NCI-H2196 treated with DMSO at 0.1 percent for 48 hours (cell line): ENCODE results near the gene GLYAT.
"Not testable (repeated sequence)": the region's sequence is repeated elsewhere in the genome, so short reads cannot be mapped to it uniquely, and the experiment has no call there.

Source experiments
- DNase-seq: peaks from one replicate; lab custom pipeline; 2025; ENCODE audit not compliant: unreplicated experiment; lab: John Stamatoyannopoulos, UW

The GLYAT gene

DNA sequence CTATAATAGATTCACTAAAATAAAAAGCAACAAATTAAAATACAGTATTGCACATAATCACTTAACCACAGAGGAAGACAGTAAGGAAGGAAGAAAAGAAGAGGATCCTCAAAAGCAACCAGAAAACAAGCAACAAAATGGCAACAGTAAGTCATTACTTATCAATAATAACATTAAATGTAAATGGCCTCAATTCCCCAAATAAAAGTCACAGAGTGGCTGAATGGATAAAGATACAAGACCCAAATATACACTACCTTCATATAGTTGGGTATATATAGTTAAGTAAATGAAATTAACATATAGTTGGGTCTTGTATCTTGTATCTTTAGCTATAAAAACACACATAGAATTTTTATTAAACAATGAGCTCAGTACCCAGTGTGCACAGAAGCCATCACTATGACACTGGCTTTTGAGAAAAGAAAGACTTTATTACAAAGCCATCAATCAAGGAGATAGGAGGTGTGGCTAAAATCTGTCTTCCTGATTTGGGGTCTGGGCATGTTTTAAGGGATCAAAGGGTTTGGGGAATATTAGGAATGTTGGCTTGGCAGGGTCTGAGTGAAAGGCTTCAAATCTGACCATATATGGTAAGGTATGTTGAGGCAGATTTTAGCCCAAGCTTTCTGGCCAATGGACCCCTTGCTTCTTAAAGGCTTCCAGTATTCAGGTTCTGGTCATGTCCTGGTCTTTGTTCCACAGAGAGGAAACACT lies 13.4 kb upstream of the GLYAT start:
- DNase-seq = no peak

DNA sequence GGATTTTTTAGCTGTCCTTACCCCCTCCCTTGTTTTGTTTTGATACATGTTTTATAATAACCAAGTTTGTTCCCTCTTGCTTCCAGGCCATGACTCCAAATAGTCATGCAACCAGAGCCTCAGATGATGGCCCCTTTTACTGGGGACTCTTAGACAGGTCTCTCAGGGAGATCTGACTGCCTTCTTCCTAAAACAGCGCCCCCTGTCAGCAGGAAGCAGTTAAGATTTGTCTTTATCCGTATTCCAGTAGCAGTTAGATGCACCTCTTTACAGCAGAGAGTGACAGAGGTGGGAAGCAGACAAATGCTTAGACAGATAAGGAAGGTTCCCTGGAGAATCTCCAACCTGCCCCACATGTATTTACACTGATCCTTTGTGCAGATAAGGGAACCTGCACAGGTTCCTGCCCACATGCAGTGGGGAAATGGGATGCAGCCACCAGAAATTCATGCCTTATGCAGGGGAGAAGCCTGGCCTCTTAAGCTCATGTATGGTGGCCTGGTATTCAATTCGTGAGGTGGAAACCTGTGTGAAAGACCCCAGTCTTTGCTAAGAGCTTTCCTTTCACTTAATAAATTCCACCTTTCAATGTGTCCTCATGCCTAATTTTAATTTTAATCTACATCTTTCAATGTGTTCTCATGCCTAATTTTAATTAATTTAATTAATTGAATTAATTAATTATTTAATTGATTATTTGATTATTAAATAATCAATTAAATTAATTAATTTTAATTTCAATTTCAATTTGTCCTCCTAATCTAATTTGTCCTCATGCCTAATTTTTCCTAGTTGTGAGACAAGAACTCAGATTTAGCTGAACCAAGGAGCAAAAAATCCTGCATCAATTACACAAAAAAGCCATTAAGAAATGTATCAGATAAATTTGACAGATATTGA lies 11.5 kb upstream of the GLYAT start:
- DNase-seq = no peak

DNA sequence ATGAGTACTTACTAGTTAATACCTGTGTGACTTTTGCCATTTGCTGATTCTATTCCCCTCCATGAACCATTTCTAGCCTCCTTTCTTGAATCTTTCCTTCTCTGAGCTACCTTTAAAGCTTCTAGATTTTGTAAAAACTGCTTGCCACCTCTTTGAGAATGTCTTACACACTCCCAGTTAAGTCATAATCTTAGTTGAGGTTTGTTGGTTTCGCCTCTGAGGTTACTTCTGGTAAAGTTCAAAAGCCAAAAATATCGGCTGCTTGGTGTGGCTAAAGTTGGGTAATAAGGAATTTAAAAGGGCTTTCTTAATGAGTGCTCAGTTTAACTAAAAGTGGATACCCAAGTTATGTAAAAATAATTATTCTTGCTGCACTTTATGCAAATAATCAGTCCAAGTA lies 10.4 kb upstream of the GLYAT start:
- DNase-seq = no peak

DNA sequence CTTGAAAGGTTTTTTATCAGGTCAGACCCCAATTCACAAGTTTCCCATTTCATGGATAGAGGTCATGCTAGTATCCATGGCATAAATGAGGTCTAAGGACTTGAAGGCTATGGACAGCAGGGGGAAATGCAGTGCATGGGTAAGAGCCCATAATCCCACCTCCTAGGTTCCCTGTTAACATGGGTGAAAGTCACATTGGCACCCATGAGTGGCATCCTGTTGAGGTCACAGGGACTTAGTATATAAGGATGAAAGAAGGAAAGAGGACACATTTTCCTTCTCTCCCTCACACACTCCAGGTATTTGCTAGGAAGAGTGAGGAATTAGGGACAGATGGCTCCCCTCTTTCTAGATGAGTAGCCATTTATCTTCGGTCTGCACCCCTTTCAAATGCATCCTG lies 9.4 kb upstream of the GLYAT start:
- DNase-seq = no peak

DNA sequence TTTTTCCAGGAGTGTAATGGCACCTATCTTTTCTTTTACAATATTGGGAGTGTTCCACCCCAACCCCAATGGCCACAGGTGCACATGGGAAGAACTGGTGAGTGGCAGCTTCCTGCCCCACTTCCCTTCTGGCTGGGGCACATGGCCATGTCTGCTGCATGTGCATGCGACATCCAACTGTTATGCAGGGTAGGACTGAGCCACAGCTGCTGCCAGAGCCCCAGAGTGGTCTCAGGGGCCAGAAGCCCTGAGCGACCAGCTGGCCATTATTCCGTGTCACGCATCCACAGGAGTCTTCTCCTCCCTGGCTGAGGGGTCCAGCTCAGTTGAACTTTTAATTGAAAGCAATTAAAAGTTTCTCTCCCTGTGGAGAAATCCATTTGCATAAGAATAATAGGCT lies 8.7 kb upstream of the GLYAT start:
- no peak for DNase-seq

DNA sequence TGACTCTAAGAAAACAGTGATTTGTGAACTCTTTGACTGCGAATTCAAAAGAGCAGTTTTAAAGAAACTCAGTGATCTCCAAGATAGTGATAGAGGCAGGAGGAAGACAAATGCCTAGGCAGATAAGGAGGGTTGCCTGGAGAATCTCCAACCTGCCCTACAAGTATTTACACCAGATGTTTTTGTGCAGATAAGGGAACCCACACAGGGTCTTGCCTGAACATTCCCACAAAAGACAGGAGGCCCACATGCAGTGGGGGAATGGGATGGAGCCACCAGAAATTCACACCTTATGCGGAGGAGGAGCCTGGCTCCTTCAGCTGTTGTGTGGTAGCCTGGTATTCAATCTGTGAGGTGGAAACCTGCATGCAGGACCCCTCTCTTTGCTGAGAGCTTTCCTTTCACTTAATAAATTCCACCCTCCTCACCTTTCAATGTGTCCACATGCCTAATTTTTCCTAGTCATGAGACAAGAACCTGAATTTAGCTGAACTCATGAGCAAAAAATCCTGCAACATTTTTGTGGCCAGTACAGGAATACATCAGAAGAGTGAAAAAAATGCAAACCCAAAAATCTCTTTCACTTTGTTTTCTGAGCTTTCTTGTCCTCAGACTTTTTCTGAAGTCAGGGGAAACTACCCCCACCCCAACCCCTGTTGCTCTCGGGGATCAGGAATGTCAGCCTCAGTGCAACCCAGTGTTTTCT lies 8.1 kb upstream of the GLYAT start:
- DNase-seq = no peak

DNA sequence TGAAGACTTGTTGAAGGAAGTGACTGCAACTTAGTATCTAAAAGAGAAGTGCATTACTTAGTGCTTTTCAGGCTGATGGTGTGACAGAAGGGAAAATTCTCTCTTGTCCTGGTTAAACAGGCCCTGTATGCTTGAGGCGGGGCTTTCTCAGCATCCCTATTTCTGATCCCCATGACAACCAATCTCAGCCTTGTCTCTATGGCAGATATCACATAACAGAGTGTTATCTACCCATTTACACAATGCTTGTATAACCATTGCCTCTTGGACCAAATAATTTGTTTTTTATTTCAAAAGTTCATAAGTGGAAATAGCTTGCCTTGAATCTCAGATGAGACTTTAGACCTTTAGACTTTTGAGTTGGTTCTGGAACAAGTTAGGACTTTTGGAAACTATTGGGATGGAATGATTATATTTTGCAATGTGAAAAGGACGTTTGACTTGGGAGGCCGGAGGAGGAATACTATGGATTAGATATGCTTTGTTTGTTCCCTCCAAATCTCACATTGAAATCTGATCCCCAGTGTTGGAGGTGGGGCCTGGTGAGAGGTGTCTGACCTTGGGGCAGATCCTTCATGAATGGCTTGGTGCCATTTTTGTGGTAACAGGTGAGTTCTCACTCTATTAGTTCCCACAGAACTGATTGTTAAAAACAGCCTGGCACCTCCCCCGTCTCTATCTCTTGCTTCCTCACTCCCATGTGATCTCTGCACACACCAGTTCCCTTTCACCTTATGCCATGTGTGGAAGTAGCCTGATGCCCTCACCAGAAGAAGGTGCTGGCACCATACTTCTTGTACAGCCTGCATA lies 3.1 kb upstream of the GLYAT start:
- DNase-seq = no peak

DNA sequence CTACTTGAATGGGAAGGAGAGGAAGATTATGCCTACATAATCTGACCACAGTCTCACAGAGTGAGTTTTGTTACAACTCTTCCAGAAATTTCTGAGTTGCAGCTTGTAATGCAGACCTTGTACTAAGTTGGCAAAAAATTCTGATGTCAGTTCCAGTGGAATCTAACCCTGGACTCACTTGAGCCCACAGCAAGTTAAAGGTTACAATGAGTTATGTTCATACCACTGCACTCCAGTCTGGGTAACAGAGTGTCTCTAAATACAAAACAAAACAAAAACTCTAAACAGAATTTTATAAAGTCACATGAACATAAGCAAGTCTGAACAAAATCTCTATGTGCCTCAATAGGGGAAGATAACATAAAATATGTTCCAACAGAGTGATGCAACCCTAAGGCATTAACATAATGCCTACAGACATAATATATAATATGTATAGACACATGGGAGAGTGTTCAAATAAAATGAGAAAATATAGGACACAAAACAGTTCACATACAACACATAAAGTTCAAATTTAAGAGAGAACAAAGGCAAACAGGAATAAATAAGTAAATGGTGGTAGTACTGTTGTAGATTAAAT lies 1.1 kb downstream of the GLYAT start:
- DNase-seq = no peak

DNA sequence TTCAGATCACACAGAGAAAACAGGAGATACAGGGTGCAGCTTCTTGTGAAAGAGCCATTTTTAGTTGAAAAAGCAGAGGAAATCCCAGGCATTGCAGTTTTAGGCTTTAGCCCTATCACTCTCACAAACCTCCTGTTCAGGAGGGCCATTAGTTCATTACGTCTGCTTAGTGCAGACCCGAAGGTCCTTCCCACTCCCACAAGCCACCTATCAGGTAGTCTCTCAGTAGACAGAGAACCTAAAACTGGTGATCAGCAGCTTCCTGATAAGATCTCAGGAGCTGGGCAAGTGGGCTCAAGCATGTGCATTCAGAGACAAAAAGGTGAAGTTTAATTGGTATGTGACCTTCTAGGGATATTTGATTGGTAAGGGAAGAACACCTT lies 4.3 kb downstream of the GLYAT start:
- no peak for DNase-seq

DNA sequence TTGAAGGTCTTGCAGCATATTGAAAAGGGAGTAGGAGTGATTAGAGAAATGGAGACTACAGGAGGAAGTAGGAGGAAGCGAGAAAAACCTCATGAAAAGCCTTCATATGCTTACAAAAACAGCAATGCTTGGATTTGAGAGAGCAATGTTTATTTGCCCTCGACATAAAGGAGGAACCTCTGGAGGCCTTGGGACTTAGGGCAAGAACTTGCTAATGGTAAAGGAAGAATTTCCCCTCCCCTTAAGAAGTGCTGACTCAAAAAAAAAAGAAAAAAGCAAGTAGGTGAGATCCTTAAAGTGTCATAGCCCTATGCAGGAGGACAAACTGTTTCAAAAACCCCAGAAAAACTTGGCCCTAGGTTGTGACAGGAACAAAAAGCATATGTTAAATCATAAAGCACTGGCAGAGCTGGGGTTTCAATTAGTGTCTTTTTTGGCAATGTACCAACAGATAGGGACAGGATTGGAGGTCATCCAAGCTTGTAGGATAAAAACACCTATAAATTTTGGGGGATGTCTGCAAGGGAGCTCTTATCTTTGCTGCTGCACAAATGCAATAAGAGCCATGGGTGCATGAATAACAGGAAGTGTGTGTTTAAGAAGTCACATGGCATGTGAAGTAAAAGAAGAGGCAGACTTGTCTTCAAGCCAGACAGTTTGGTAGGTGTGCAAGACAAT lies 4.9 kb downstream of the GLYAT start:
- no peak for DNase-seq

DNA sequence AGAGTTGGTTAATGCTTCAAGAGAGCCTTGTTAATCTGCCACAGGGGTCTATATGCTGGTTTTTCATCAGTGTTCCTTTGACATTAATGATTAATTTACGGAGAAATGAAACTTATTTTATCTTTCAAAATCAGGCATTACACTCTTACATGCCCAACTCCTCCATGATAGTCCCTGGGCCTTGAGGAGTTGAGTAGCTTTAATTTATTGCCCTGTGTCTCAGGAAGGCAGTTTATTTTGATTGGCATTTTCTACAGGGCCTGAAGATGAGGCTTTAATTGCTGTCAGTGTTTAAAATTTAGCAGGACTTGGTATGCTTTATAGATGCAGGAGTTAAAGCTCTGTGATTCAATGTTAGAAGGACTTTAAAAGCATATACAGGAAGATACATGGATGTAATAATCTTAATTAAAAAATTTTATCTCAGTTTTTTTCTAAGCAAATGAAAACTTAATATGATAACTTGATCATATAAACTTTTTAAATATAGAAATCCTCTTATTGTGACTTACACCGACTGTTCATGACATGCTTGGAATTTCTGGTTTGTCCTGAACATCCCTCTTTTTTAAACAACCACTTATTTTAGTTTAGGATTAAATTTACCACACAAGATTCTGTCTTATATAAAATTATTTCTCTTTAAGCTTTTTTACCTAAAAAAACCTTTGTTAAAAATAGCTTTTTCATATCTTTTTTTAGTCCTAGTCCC lies 12.2 kb downstream of the GLYAT start:
- DNase-seq = no peak

DNA sequence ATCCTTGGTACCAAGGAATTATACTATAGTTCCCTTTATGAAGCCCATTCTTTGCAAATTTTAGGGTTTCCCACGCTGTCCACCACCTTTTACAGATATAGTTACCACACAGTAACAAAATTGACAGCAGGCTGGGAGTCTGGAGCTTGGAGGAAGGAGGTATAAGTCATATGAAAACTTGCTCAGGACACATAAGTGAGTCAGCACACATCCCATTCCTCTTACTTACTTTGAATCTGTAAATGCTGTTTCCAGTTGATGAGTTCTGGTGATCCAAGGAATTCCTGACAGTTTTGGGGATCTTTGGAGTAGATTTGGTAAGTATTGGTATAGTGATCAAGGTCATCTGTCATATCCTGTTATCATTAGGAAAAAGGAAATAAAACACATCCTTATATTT lies 19.2 kb downstream of the GLYAT start:
- DNase-seq = no peak

DNA sequence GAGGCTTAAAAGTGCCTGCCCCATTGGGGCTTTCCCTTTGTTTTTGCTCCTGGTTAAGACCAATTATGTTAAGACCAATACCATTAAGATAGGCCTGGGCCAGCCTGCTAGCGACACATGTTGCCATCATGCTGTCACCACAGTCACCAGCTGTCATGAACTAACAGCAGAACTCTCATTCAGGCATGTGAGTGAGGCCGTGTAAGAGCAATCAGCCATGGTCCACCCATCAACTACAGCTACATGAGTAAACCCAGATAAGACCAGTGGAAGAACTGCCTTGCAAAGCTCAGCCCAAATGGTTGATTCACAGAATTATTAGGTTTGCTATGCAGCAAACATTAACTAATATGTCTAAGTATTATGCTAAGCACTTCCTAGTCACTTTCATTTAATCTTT lies 19.9 kb downstream of the GLYAT start:
- DNase-seq = no peak

DNA sequence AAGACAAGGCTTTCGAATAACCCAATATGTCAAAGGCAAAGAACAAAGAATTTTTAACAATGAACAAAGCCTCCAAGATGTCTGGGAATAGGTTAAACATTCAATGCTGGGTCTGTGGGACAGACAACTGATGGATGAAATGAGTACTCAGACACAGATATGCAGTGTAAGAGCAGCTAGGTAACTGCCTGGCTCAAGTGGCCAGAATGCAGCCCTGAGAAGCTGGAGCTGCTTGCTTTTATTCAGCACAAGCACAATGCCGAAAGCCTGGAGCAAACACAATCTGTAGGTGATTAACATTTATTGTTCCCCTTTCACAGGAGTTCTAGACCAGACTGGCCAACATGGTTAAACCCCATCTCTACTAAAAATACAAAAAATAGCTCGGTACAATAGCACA lies 24.0 kb downstream of the GLYAT start:
- DNase-seq = no peak

DNA sequence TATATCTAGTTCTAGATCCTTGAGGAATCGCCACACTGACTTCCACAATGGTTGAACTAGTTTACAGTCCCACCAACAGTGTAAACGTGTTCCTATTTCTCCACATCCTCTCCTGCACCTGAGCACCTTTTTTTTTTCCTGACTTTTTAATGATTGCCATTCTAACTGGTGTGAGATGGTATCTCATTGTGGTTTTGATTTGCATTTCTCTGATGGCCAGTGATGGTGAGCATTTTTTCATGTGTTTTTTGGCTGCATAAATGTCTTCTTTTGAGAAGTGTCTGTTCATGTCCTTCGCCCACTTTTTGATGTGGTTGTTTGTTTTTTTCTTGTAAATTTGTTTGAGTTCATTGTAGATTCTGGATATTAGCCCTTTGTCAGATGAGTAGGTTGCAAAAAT lies 34.9 kb downstream of the GLYAT start:
- DNase-seq = not testable (repeated sequence)

DNA sequence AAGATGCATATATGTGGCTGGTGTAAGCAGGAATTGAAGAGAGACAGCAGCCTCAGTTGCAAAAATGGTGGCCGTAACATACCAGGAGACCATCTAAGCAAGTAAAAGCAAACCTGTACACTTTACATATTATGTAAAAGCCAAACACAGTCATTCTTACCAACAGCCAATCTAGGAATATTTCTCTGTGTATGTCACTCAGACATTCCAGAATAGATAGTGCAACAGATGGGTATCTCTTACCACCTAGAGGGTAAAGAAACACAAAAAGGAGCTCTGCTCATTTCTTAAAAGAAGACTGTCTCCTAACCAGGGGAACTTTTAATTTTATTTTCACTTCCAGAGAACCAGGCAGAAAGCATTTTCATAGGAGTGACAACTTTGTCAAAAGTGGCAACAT lies 38.7 kb downstream of the GLYAT start:
- no peak for DNase-seq

DNA sequence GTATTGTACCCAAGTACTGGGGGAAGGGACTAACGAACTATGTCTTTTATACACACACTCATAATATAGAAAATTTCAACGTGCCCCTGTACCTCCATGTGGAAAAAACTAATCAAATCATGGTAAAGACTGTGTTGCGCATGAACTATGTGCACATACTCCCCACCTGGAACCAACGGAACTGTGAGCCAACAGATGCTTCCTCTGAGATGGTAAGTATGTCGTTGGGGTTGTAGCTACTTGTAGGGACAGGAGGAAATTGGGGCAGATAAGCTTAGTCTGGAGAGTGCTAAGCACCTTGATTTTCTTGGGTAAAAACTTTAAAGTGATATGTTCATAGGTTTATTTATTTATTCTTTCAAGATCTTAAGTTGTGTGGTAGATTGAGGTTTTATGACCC lies 40.1 kb downstream of the GLYAT start:
- no peak for DNase-seq

DNA sequence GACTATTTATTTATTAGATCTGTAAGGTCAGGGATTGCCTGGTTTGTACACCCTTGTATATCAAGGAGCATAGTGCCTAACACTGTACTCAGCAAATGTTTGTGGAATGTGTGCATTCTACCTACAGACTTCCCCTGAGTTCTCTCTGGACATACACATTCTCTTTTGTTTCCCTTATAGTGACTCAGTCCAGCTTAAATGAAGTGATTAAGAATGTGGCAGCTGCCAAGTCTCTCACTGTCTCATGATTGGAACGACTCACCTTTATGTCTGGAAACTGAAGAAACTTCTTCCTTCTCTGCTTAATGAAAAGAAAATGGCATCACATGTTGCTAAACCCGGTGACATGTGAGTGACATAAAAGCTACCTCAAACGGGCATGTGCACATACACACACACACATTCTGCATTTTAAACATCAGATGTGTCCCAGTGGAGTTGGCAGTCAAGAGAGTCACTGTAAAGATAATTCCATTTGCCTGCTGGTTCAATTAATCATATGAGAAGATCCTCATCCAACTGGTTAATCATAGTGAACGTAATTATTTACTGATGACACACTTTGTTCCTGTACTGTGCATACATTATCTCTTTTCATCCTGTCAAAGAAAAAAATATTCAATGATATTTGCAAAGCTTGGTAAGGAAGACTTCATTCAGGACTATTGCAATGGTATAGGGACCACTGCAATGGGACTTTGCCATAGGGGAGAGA lies 42.8 kb downstream of the GLYAT start:
- no peak for DNase-seq
